ENCODE data around the gene TMEM45A. TPM values are rescaled to one million over a fixed set of nuclear protein-coding genes. Genes with fewer than 3 reads are reported as not detected.
"Not testable (repeated sequence)": the region's sequence is repeated elsewhere in the genome, so short reads cannot be mapped to it uniquely, and the experiment has no call there.

Gene TMEM45A
- total RNA-seq, 1 donor from 2014 or later: 0.22 TPM

- intact Hi-C loops (cut with micrococcal nuclease): no loop called here
Measured at GRCh38 chr3:100482176-100482575, 10.2 kb upstream of the TMEM45A start.

GRCh38 chr3:100483529-100483928 lies 8.9 kb upstream of the TMEM45A start:
- intact Hi-C loops (cut with micrococcal nuclease): no loop called here

- intact Hi-C loops (cut with micrococcal nuclease): no loop called here
Measured at GRCh38 chr3:100486808-100487207, 5.6 kb upstream of the TMEM45A start.

- intact Hi-C loops (cut with micrococcal nuclease): no loop called here
Measured at GRCh38 chr3:100489118-100489517, 3.3 kb upstream of the TMEM45A start.

- intact Hi-C loops (cut with micrococcal nuclease): no loop called here
Measured at GRCh38 chr3:100496711-100497261, 4.4 kb downstream of the TMEM45A start.

GRCh38 chr3:100499651-100500050 lies 7.2 kb downstream of the TMEM45A start:
- intact Hi-C loops (cut with micrococcal nuclease): no loop called here

GRCh38 chr3:100500320-100500880 lies 8.0 kb downstream of the TMEM45A start:
- intact Hi-C loops (cut with micrococcal nuclease): no loop called here

GRCh38 chr3:100503448-100503847 lies 11.0 kb downstream of the TMEM45A start:
- intact Hi-C loops (cut with micrococcal nuclease): no loop called here

GRCh38 chr3:100506355-100506754 lies 13.9 kb downstream of the TMEM45A start:
- intact Hi-C loops (cut with micrococcal nuclease): no loop called here

- intact Hi-C loops (cut with micrococcal nuclease): not testable (repeated sequence)
Measured at GRCh38 chr3:100509818-100510217, 17.4 kb downstream of the TMEM45A start.

GRCh38 chr3:100516232-100516631 lies 23.8 kb downstream of the TMEM45A start:
- intact Hi-C loops (cut with micrococcal nuclease): no loop called here

GRCh38 chr3:100516838-100517237 lies 24.4 kb downstream of the TMEM45A start:
- intact Hi-C loops (cut with micrococcal nuclease): no loop called here

GRCh38 chr3:100517276-100517675 lies 24.9 kb downstream of the TMEM45A start:
- intact Hi-C loops (cut with micrococcal nuclease): no loop called here

- intact Hi-C loops (cut with micrococcal nuclease): no loop called here
Measured at GRCh38 chr3:100518244-100518643, 25.8 kb downstream of the TMEM45A start.

GRCh38 chr3:100518983-100519382 lies 26.6 kb downstream of the TMEM45A start:
- intact Hi-C loops (cut with micrococcal nuclease): no loop called here

- intact Hi-C loops (cut with micrococcal nuclease): no loop called here
Measured at GRCh38 chr3:100521439-100521845, 29.0 kb downstream of the TMEM45A start.

GRCh38 chr3:100522125-100522524 lies 29.7 kb downstream of the TMEM45A start:
- intact Hi-C loops (cut with micrococcal nuclease): no loop called here

- intact Hi-C loops (cut with micrococcal nuclease): no loop called here
Measured at GRCh38 chr3:100523050-100523760, 30.8 kb downstream of the TMEM45A start.

GRCh38 chr3:100525753-100526612 lies 33.6 kb downstream of the TMEM45A start:
- intact Hi-C loops (cut with micrococcal nuclease): no loop called here

GRCh38 chr3:100526613-100527346 lies 34.4 kb downstream of the TMEM45A start:
- intact Hi-C loops (cut with micrococcal nuclease): no loop called here

- intact Hi-C loops (cut with micrococcal nuclease): no loop called here
Measured at GRCh38 chr3:100527347-100527735, 34.9 kb downstream of the TMEM45A start.

Measured in T-helper 1 cell treated with Interleukin-12 subunit alpha and Interleukin-12 subunit beta and Interleukin-4 antibody, amounts not matched to agents 30 ng/mL and 1 ng/mL, for 36 hours (primary cell).